ENCODE data around the gene KCP.

DNA sequence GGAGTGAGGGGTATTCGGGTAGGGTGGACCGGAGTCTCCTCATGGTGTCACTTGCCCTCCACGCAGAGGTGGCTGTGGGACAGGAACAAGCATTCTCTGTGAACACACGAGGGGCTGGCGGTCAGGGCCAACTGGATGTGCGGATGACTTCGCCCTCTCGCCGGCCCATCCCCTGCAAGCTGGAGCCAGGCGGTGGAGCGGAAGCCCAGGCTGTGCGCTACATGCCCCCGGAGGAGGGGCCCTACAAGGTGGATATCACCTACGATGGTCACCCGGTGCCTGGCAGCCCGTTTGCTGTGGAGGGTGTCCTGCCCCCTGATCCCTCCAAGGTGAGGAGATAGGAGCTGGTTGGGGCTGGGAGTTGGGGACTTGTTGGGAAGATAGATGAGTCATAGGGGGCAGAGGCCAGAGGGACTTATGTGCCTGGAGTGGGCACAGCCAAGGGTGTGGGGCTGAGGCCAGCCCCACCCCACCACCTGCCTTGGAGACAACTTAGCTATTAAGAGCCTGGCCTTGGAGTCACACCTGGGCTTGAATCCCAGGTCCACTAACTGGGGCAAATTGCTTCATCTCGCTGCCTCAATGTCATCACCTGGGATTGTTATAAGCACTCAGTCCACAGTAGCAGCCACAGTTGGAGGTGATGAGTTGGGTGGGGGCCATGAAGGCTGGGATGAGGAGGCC is 66.4 kb downstream of the KCP start:
- TF ChIP-seq GATA3 (IDR thresholded peaks at IDR 0.05; ENCODE audit: low read depth, low read length) (no peak), GATA2 (IDR thresholded peaks at IDR 0.05; ENCODE audit: low read depth, low read length) (no peak)
